Colonic mucosa (tissue), 4 donors: ENCODE results near the gene AZIN2. TPM values are rescaled to one million over a fixed set of nuclear protein-coding genes. Genes with fewer than 3 reads are reported as not detected.

Source experiments
- DNase-seq: peaks from one replicate; pipeline ENCODE4 v3.0.0-alpha.2; 2020
- H3K27ac ChIP-seq: fragments of 200-600 bp; one replicate; pipeline ENCODE4 v1.8.0; 2021
- H3K27me3 ChIP-seq: fragments of 200-600 bp; one replicate; pipeline ENCODE4 v1.8.0; 2021
- H3K36me3 ChIP-seq: fragments of 200-600 bp; one replicate; pipeline ENCODE4 v1.8.0; 2021
- H3K4me1 ChIP-seq: fragments of 200-600 bp; one replicate; pipeline ENCODE4 v1.8.0; 2021; ENCODE audit warnings: mild to moderate bottlenecking
- H3K4me3 ChIP-seq: fragments of 200-600 bp; one replicate; pipeline ENCODE4 v1.8.0; 2021
- H3K9ac ChIP-seq, 2 donors: one replicate each; pipeline ENCODE4 v1.7.0; 2013; ENCODE audit warnings: control low read depth in 2 of 2, low read depth in 2 of 2, low read length in 2 of 2
- H3K9me3 ChIP-seq: fragments of 200-600 bp; one replicate; pipeline ENCODE4 v1.8.0; 2021
- CTCF ChIP-seq: fragments of 200-600 bp; IDR thresholded peaks from one replicate; pipeline ENCODE4 v1.8.0; 2022; ENCODE audit warnings: antibody characterized with exemption, mild to moderate bottlenecking
- intact Hi-C: fragments of 100-400 bp; cut with DNase I; formaldehyde crosslinking; loops from one replicate; pipeline ENCODE4 v1.14.1; 2022
- total RNA-seq, 2 donors: library from RNA; stranded (reverse); fragmentation: NEBNext Ultra II Directional in 1 of 2; extraction: Animal tissue kit (Norgen Biotek cat#: 25700) in 1 of 2; gene quantifications; one replicate each; pipeline ENCODE4 v1.2.1, GENCODE V29; 2021
- donor health status: healthy.
- donor health status: DM: no; HTN: no; CAD: no.
- donor health status: DM: no; HTN: no; CAD: no.

Gene AZIN2
- total RNA-seq, 2 donors from 2014 or later, result 10.2 to 21.4 TPM

GRCh38 chr1:33158366-33158765 is 77.4 kb downstream of the AZIN2 start:
- no peak for DNase-seq
- intact Hi-C loops, result no loop called here
- H3K4me1 ChIP-seq, result no peaks in the 10 kb centered on the region
- TF ChIP-seq CTCF, result no peak
- H3K9ac ChIP-seq, result no peak overlapping the region
- no peak overlapping the region for H3K27ac ChIP-seq
- H3K27me3 ChIP-seq, result no peaks in the 10 kb centered on the region
- no peak overlapping the region for H3K4me3 ChIP-seq
- H3K36me3 ChIP-seq, result no peaks in the 10 kb centered on the region
- no peaks in the 10 kb centered on the region for H3K9me3 ChIP-seq

GRCh38 chr1:33159577-33159976 is 78.6 kb downstream of the AZIN2 start:
- Histone ChIP-seq H3K9me3 (no peaks in the 10 kb centered on the region), H3K9ac (no peak overlapping the region), H3K4me1 (no peaks in the 10 kb centered on the region), H3K27ac (no peak overlapping the region), H3K36me3 (no peaks in the 10 kb centered on the region), H3K4me3 (no peak overlapping the region), H3K27me3 (no peaks in the 10 kb centered on the region)
- intact Hi-C loops, result no loop called here
- DNase-seq, result no peak
- no peak for TF ChIP-seq CTCF

- no peak overlapping the region for H3K9ac ChIP-seq
- no peak for DNase-seq
- intact Hi-C loops, result no loop called here
- H3K4me1 ChIP-seq, result no peaks in the 10 kb centered on the region
- no peak overlapping the region for H3K27ac ChIP-seq
- no peaks in the 10 kb centered on the region for H3K36me3 ChIP-seq
- no peaks in the 10 kb centered on the region for H3K9me3 ChIP-seq
- H3K4me3 ChIP-seq, result no peak overlapping the region
- no peaks in the 10 kb centered on the region for H3K27me3 ChIP-seq
- no peak for TF ChIP-seq CTCF
Measured at GRCh38 chr1:33161061-33161681, 80.2 kb downstream of the AZIN2 start.

- no peak overlapping the region for H3K9ac ChIP-seq
- no peak overlapping the region for H3K4me3 ChIP-seq
- no peaks in the 10 kb centered on the region for H3K9me3 ChIP-seq
- no peak for TF ChIP-seq CTCF
- H3K27ac ChIP-seq, result no peak overlapping the region
- no peaks in the 10 kb centered on the region for H3K27me3 ChIP-seq
- DNase-seq, result no peak
- H3K4me1 ChIP-seq, result no peaks in the 10 kb centered on the region
- no peaks in the 10 kb centered on the region for H3K36me3 ChIP-seq
- intact Hi-C loops, result no loop called here
Measured at GRCh38 chr1:33162141-33162540, 81.2 kb downstream of the AZIN2 start.

GRCh38 chr1:33163621-33164519 is 82.9 kb downstream of the AZIN2 start:
- Histone ChIP-seq H3K9ac (no peak overlapping the region), H3K4me1 (no peaks in the 10 kb centered on the region), H3K4me3 (no peak overlapping the region), H3K9me3 (no peaks in the 10 kb centered on the region), H3K36me3 (no peaks in the 10 kb centered on the region), H3K27ac (no peak overlapping the region), H3K27me3 (no peaks in the 10 kb centered on the region)
- intact Hi-C loops, result no loop called here
- no peak for TF ChIP-seq CTCF
- DNase-seq, result no peak
